Fibroblast of skin of abdomen (primary cell): ENCODE data around the gene ASIC3.

Experiments
- DNase-seq: peaks from one replicate; pipeline ENCODE4 v3.0.0-alpha.2; 2013

The ASIC3 gene

DNA sequence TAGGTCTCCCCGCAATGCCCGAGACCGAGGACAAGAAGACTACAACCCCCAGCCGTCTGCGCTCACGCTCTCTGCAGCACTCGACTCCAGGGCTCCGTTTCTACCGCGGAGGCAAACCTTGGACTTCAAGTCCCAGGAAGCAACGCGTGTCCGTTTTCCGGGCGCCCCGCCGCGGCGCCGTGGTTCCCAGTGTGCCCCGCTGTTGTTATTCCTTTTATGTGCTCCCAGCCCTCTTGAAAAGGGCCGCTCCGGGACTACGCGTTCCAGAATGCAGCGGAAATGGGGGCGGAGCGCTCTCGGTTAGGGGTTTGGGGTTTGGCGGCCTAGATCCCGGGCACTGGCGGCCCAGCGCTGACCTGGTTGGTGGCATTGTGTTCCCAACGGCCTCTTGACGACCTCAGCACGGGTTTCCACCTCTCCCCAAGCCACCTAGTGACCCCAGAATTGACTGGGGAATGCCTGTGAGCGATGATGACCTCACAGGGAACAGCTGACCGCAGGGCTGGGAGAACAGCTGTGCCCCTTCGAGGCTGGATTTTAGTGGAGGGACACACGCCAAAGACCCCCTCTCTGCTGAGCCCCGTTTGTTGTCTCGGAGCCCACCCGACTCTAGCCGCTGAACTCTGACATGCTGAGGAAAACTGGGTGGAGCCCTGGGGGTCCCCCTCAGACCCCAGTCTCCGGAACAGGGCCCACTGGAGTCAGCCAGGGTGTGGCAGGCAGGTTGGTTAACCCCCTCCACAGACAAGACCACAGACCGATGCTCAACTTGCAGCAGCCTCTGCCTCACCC, 9.9 kb downstream of the ASIC3 start:
- peak; percentile 100 for DNase-seq

DNA sequence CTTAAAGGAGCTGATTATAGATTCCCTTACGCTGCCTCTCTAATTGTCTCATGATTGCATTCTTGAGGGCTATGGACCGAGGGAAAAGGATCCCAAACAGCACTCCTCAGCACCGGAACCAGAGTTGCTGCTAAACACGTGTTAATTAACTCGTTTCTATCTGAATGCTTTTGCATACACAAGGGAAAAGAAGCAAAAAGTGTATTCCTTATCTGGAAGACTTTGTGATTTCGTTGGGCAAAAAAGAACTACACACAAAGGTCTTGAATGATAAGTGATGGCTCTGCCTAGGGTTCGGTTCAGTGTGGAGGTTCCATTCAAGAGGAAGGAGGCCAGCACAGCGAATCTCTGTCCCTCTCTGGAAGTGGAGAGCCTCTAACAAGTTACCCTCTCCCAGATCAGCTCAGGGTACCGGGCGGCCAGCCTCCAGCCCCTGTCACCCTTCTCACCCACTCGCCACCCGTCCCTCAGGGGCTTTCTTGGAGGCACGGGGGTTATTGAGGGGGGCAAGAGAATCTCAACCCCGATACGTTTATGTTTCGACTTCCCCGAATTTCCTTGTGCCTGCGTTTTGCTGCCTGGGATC, 10.5 kb downstream of the ASIC3 start:
- no peak for DNase-seq

DNA sequence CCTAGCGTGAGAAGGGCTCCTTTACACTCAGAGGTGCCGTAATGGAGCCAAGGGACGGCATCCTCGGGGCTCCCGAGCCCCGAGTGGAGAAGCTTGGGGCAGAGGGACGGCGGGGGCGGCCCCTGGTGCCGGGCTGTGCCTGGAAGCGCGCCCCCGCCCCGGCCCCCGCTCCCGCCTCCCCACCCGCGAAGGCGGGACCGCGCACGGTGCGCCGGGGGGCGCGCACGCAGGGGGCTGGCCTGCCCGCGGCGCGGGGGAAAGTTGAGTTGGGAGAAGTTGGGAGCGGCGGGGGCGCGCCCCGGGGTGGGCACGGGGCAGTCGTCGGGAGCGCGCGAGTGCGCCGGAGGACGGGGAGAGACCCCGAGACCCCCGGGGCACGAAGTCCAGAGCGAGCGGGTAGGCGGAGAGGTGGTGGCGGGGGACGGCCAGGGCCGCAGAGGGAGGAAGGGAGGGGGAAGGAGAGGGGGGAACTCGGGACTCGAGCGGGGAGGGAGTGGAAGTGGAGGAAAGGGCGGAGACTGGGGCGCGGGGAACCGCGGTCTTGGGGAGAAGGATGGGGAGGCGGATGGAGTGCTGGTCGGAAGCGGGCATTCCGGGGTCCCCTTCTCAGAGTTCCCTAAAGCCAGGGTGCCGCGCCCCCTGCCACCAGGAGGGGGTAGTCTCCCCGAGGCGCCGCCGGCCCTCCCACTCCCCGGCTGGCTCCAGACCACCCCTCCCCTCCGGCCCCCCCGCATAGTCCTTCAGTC, 11.2 kb downstream of the ASIC3 start, which contains the start of gene SLC4A2:
TSS of gene SLC4A2 (plus strand) at position 223 of the 746 bp plus-strand sequence. CDS start 2,399 bp downstream, outside the sequence.
- DNase-seq = peak; percentile 77

DNA sequence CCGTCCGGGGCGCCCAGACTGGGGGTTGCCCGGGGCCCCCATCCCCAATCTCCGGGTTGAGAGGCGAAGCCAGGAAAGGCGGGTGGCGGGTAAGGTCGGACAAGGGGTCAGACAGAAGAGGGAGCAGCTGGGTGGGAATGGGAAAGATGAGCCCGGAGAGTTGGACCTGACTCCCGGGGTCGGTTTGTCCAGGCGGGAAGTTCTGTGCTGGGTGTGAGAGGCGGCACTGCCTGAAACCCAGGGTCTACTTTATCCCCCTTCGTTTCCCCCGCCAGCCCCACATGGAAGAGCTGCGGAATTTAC, 11.7 kb downstream of the ASIC3 start:
- no peak for DNase-seq

DNA sequence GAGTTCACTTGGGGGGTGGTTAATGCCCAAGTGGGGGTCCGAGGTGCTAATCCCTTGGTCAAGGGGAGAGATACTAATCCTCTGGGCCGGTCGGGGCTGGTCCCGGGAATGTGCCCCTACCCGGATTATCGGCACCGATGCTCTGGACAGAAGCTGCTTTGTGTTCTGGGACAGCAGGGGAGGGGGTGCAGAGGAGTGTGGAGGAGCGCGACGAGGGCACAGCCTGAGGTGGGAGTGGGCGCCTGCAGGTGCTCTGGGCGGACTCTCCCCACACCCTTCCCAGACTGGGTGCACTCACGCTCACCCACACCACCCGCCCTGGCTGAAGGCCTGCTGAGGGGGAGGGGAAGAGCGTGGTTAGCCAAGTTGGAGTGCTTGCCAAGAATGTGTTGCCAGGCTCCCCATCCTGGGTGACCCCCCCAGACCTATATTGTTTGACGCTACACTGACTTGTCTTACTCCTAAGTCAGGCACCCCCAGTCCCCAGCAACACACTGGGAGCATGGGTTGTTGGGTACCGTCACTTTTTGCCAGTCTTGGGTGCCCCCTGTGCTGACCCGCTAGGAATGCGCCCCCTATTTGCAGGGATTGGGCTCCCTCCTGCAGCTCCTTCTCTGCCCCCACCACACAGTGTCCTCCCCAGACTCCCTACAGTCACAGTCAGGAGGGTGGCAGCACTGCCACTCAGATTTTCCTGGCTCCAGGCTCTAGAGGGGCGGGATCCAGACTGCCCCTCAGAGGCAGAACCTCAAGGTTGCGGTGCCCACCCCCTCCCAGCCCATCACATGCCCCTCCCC, 12.3 kb downstream of the ASIC3 start:
- no peak for DNase-seq

DNA sequence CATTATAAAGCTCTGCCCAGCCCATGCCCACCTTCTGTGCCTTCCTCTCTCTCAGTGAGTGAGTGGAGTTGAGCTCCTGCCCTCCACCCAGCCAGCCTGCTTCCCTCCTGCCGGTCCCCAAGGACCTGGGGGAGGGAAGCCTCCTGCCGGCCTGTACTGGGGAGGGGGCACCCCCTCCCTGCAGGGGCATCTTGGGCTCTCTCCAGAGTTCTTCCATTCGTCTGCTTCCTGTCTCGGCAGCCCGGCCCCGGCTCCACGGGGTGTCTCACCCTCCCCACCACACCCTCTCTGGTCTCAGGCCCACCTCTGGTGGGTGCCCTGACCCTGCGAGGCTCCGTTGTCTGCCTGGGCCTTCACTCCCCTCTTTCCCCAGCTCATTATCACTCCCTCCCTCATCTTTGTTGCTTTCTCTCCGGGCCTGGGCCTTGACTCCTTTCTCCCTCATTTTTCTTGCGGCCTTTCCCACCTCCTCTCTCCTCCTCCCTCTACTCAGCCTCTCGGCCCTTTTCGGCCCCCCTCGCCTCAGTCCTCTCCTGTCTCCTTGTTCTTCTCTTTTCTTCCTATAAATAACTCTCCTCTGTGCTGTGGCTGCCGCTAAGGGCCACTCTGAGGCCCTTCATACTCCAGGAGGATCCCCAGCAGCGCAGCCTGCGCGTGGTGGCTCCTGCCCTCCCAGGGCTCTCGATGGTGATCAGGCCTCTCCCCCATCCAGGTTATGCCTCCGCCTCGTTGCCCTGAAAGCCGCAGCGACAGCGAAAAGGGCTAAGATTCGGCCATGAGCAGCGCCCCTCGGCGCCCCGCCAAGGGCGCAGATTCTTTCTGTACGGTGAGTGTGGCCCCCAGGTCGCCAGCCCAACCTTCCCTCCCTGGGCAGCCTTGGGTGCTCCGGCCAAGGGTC, 13.1 kb downstream of the ASIC3 start:
- no peak for DNase-seq

DNA sequence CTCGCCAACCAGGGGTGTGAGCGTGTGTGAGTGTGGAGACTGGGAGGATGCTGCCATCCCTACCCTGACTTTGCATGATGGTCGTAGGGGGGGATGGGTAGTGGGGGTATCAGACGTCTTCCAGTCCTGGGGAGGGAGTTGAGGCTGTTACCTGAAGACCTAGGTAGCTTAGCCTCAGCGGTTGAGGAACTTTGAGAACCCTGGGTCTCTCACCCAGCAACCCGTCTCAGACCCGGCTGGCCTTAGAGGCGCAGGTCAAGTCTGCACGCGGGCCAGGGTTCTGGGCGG, 13.7 kb downstream of the ASIC3 start:
- DNase-seq = no peak

DNA sequence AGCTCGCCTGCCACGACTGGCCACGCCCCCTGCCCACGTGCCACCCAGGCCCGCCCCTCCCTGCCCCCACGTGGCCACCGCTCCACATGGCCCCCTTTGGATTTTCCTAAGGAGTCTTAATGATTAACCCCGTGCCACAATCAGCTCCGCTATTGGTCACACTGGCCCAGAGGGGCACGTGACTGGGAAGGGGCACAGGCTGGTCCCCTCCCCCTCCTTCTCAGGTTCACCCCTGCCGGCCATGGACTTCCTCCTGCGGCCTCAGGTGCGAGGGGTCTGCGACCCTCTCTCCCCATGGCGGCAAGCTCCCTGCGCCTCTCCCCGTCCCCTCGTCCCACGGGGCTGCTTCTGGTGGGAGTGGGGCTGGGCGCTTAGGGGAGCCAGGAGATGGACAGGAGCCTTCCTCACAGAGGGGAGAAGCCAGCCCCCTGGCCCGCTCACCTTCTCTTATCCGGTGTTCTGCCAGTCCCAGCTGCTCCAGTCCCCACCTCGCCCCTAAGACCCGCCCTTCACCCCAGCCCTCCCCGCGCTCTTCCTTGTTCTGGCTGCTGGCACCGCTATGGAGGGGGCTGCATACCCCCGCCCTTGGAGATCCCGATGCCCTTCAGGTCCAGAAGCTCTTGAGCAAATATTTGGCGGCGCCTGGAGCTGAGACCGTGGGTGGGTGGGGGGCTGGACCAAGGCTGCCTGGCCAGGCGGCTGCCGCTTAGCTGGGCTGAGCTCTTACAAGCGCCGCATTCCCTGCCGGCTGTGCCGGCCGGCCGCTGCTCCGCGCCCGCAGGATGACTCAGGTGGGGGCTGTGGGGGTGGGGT, 14.3 kb downstream of the ASIC3 start:
- peak; percentile 58 for DNase-seq

DNA sequence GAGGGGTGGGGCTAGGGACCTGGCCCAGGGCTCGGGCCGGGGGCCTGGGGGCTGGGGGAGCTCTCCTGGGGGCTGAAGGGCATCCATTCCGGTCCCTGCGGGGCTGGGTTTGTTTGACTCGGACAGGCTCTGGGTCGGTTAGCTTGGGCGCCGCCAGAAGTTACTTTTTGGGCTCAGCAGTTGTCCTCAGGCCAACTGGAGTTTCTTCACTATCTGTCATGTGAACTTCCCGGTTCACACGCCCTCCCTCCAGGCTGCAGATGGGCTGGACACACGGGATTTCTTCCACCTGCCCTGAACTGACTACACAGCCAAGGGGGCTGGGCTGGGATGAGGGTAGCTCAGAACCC, 14.9 kb downstream of the ASIC3 start:
- DNase-seq = no peak

DNA sequence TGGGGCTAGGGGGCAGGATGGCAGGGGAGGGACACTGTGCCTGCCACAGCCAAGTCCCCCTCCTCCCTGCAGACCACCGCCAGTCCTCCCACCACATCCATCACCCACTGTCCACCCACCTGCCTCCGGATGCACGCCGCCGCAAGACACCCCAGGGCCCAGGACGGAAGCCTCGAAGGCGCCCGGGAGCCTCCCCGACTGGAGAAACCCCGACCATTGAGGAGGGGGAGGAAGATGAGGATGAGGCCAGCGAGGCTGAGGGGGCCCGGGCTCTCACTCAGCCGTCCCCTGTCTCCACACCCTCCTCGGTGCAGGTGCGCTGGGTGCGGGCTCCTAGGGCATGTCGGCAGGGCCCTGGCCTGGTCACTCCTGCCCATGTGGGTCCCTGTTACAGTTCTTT, 16.1 kb downstream of the ASIC3 start:
- no peak for DNase-seq

DNA sequence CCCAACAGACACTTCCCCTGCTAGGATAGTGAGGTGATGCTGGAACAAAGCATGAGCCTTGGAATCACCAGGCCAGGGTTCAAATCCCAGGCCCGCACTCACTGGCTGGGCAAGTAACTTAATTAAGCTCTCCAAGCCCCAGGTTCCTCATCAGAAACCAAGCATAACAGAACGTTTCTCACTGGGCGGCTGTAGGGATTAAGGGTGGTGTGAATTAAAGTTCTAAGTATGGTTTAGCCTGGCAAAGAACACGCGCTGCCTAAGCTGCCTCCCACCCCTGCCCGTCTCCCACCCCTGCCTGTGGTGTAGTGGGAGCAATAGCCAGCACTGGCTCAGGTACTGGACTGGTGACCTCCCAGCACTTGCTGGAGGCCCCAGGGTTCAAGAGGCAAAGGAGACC, 16.7 kb downstream of the ASIC3 start:
- DNase-seq = no peak

DNA sequence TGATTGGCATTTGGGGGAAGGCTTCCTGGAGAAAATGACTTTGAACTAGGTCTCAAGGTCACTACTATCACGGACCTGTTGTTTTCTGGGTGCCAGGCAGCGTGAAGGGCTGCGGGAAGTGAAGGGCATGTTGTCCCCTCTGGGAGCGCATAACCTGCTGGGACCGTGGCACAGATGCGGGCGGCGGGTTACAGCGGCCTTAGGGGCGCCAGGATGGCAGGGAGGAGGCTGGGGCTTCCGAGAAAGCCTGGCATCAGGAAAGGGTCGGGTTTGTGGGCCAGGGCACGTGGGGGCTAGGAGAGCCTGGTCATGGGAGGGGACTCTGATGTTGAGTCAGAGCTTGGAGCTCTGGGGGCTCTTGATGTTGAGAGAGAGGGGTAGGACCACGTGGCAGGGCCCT, 17.2 kb downstream of the ASIC3 start:
- DNase-seq = no peak

DNA sequence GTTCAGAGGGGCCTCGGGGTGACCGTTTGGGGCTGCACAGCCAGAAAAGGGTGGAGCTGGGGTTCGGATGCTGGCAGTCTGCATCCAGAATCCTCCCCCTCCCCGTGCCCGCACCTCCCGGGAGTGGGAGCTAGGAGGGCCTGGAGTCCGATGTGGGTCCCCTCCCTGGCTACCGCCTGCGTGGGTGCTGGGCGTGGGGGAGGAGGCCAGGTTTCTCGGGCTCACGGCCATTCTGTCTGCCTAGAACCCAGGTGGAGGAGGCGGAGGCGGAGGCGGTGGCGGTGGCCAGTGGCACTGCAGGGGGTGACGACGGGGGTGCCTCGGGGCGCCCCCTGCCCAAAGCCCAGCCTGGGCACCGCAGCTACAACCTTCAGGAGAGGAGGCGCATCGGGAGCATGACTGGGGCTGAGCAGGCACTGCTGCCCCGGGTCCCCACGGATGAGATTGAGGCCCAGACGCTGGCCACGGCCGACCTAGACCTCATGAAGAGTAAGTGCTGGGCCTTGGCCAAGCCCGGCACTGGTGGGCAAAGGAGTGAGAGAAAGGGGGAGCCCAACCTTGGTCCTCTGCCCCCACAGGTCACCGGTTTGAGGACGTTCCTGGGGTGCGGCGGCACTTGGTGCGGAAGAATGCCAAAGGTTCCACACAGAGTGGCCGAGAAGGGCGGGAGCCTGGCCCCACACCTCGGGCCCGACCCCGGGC, 18.1 kb downstream of the ASIC3 start:
- no peak for DNase-seq

DNA sequence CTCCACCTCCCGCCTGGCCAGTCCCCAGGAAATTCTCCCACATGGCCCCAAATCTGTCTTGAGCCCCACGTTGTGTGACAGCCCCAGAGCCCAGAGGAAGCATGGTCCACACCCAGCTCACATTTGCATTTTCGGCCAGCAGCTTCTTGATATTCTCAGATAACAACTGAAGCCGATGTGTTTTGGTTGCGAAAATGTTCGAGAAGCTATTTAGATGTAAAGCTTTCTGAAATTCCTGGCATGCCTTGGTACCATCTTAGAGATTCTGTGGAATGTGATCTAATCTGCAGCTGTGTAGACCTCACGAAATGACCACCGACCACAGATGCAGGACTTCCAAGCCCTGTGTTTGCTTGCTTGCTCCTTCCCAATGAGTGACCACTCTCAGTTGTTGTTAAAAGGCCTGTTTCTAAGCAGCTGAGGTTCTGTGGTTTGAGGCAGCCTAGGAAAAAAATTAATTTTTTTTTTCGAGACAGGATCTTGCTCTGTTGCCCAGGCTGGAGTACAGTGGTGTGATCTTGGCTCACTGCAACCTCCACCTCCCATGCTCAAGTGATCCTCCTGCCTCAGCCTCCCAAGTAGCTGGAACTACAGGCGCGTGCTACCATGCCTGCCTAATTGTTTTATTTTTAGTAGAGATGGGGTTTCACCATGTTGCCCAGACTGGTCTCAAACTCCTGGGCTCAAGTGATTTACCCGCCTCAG, 19.9 kb downstream of the ASIC3 start:
- DNase-seq = no peak

DNA sequence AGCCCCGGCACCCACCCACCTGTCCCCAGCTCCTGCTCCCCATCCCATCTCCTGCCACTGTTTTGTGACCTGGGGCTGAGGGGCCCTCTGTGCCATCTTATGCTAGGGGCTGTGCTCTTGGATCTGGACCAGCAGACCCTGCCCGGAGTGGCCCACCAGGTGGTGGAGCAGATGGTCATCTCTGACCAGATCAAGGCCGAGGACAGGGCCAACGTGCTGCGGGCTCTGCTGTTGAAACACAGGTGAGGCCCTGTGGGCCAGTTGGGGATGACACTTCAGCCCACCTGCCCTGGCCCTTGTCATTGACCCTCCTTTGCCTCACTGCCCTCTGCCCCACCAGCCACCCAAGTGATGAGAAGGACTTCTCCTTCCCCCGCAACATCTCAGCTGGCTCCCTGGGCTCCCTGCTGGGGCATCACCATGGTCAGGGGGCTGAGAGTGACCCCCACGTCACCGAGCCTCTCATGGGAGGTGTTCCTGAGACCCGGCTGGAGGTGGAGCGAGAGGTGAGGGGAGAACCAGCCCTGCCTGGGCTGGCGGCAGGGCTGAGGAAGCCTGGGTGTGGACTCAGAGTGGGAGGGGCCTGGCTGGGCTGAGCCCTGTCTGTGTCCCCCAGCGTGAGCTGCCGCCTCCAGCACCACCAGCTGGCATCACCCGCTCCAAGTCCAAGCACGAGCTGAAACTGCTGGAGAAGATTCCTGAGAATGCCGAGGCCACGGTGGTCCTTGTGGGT, 21.7 kb downstream of the ASIC3 start:
- no peak for DNase-seq

DNA sequence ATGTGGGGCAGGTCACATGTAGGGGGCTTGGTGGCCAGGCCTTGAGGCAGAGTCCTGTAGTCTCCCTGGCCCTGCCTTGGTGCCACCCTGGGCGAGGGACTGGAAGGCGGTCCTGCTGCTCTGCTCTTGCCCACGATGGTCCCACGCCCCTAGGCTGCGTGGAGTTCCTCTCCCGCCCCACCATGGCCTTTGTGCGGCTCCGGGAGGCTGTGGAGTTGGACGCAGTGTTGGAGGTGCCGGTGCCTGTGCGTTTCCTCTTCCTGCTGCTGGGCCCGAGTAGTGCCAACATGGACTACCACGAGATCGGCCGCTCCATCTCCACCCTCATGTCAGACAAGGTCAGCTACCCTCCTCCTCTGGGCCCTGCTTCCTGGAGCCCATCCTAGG, 22.2 kb downstream of the ASIC3 start:
- DNase-seq = no peak

DNA sequence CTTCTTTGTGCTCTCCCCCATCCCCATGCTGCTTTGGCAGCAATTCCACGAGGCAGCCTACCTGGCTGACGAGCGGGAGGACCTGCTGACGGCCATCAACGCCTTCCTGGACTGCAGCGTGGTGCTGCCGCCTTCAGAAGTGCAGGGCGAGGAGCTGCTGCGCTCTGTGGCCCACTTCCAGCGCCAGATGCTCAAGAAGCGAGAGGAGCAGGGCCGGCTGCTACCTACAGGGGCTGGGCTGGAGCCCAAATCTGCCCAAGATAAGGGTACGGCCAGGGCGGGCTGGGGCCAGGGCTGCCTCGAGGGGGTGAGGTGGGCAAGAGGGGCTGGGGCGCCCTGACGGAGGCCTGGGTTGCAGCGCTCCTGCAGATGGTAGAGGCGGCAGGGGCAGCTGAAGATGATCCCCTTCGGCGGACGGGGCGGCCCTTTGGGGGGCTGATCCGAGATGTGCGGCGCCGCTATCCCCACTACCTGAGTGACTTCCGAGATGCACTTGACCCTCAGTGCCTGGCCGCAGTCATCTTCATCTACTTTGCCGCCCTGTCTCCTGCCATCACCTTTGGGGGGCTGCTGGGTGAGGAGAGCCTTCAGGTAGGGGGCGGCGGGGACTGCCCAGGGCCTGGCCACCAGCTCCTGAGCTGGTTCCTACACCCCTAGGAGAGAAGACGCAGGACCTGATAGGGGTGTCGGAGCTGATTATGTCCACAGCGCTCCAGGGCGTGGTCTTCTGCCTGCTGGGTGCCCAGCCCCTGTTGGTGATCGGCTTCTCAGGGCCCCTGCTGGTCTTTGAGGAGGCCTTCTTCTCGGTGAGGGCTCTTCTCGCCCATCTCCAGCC, 22.9 kb downstream of the ASIC3 start:
- no peak for DNase-seq

DNA sequence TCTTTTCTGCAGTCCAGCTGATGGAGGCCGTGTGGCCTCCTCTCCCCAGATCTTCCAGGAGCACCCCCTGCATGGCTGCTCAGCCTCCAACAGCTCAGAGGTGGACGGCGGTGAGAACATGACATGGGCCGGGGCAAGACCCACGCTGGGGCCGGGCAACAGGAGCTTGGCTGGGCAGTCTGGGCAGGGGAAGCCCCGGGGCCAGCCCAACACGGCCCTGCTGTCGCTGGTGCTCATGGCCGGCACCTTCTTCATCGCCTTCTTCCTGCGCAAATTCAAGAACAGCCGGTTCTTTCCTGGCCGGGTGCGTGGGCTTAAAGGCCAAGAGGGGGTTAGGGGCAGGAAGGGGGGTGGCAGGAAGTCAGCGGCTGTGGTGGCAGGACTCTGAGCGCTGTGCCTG, 25.7 kb downstream of the ASIC3 start:
- no peak for DNase-seq
